Kidney (tissue), 14 donors: ENCODE measurements around the gene FAM186B. TPM values are rescaled to one million over a fixed set of nuclear protein-coding genes. Genes with fewer than 3 reads are reported as not detected.

Experiments
- DNase-seq, 5 donors: peaks; one replicate each; pipeline ENCODE4 v3.0.0-alpha.2; 2013 to 2020
- FAIRE-seq: peaks from 2 replicates; lab custom pipeline; 2012; peaks lifted over from hg19 to GRCh38; lab: Jason Lieb, UNC
- H3K27ac ChIP-seq, 2 donors: one replicate each; pipeline ENCODE4 v1.7.0; 2013; ENCODE audit warnings: low read depth in 2 of 2, low read length in 2 of 2, inconsistent platforms in 1 of 2
- H3K27me3 ChIP-seq: one replicate; pipeline ENCODE4 v1.7.1; 2013; ENCODE audit warnings: low read length, inconsistent platforms; ENCODE audit not compliant: control insufficient read depth, insufficient read depth
- H3K36me3 ChIP-seq, 3 donors: one replicate each; pipeline versions ENCODE4 v1.7.0 to v1.7.1; 2013; ENCODE audit warnings: low read length in 3 of 3, control low read depth in 1 of 3, inconsistent platforms in 1 of 3; ENCODE audit not compliant: insufficient read depth in 3 of 3, control insufficient read depth in 2 of 3
- H3K4me1 ChIP-seq, 3 donors: one replicate each; pipeline versions ENCODE4 v1.7.0 to v1.7.1; 2013; ENCODE audit warnings: low read length in 3 of 3, inconsistent platforms in 1 of 3, low read depth in 1 of 3; ENCODE audit not compliant: control insufficient read depth in 2 of 3, insufficient read depth in 2 of 3
- H3K4me3 ChIP-seq, 3 donors: one replicate each; pipeline versions ENCODE4 v1.7.0 to v1.8.1; 2013; ENCODE audit warnings: low read length in 3 of 3, control low read depth in 1 of 3, inconsistent platforms in 1 of 3
- H3K9ac ChIP-seq, 3 donors: one replicate each; pipeline versions ENCODE4 v1.7.0 to v1.7.1; 2013; ENCODE audit warnings: low read length in 3 of 3, control low read depth in 1 of 3, inconsistent platforms in 1 of 3
- H3K9me3 ChIP-seq, 3 donors: one replicate each; pipeline versions ENCODE4 v1.7.0 to v1.7.1; 2013; ENCODE audit warnings: low read length in 3 of 3, control low read depth in 1 of 3, inconsistent platforms in 1 of 3; ENCODE audit not compliant: control insufficient read depth in 2 of 3, insufficient read depth in 1 of 3
- CTCF ChIP-seq: IDR thresholded peaks from 3 replicates; pipeline ENCODE4 v1.5.1; 2012; ENCODE audit warnings: mild to moderate bottlenecking, moderate library complexity, borderline replicate concordance; ENCODE audit not compliant: insufficient read depth; ENCODE audit errors: extremely low read depth
- intact Hi-C: fragments of 100-400 bp; cut with DNase I; formaldehyde crosslinking; loops from one replicate; pipeline ENCODE4 v1.11.1; 2022
- polyA plus RNA-seq: library from polyadenylated mRNA; stranded (reverse); fragments of 350-450 nt; fragmentation: Illumina TruSeq; extraction: RNeasy Lipid Tissue Mini Kit (QIAGEN cat#74804); gene quantifications from one replicate; pipeline ENCODE4 v1.2.3, GENCODE V29; 2014; ENCODE audit warnings: low read depth, low replicate concordance; ENCODE audit not compliant: insufficient read depth
- total RNA-seq: library from RNA; stranded (reverse); fragmentation: NEBNext Ultra II Directional; extraction: Animal tissue kit (Norgen Biotek cat#: 25700); gene quantifications from one replicate; pipeline ENCODE4 v1.2.1, GENCODE V29; 2021
- donor health status: control.
- donor health status: control.
- donor health status: control.
- donor health status: control.
- donor health status: control.
- donor health status: DM: yes; HTN: yes; CAD: no.
- donor health status: Normal renal cell carcinoma (clear cell type).

FAM186B gene
- total and polyA plus RNA-seq, 2 donors from 2014 or later = 0.34 to 0.85 TPM

GRCh38 chr12:49554266-49554665 is 51.2 kb downstream of the FAM186B start:
- intact Hi-C loops = no loop called here
- peaks cover 0 to 20% (median 14%) of the 10 kb centered on the region in 3 donors for H3K4me1 ChIP-seq
- no peak for FAIRE-seq

GRCh38 chr12:49553512-49554088 is 51.8 kb downstream of the FAM186B start:
- Histone ChIP-seq H3K9ac (no peak overlapping the region), H3K9me3 (no peaks in the 10 kb centered on the region), H3K4me1 (peaks cover 0 to 24% (median 14%) of the 10 kb centered on the region in 3 donors), H3K4me3 (no peak overlapping the region), H3K36me3 (peaks cover 0 to 4% (median 3%) of the 10 kb centered on the region in 3 donors), H3K27me3 (no peaks in the 10 kb centered on the region), H3K27ac (no peak overlapping the region)
- intact Hi-C loops = no loop called here
- TF ChIP-seq CTCF = peak; percentile 34
- DNase-seq (peak in 2 of 5 donors; percentile 52 to 65), FAIRE-seq (no peak)

More at GRCh38 chr12:49554266-49554665, 51.2 kb downstream of the FAM186B start:
- Histone ChIP-seq H3K9me3 (no peaks in the 10 kb centered on the region), H3K4me3 (no peak overlapping the region), H3K36me3 (peaks cover 0 to 11% (median 10%) of the 10 kb centered on the region in 3 donors), H3K27me3 (no peaks in the 10 kb centered on the region), H3K27ac (no peak overlapping the region), H3K9ac (no peak overlapping the region)
- no peak for DNase-seq
- no peak for TF ChIP-seq CTCF

GRCh38 chr12:49552899-49553298 is 52.5 kb downstream of the FAM186B start:
- no peak for FAIRE-seq
- intact Hi-C loops = no loop called here
- TF ChIP-seq CTCF = no peak
- DNase-seq = peak in 1 of 5 donors; percentile 23
- H3K27ac ChIP-seq = no peak overlapping the region
- peaks cover 0 to 25% (median 14%) of the 10 kb centered on the region in 3 donors for H3K4me1 ChIP-seq
- no peaks in the 10 kb centered on the region for H3K27me3 ChIP-seq
- H3K4me3 ChIP-seq = no peak overlapping the region
- no peaks in the 10 kb centered on the region for H3K9me3 ChIP-seq
- H3K36me3 ChIP-seq = peaks cover 0 to 3% (median 0%) of the 10 kb centered on the region in 3 donors
- H3K9ac ChIP-seq = no peak overlapping the region
